ENCODE measurements around the gene KCNE5.
"Not testable (repeated sequence)": the region's sequence is repeated elsewhere in the genome, so short reads cannot be mapped to it uniquely, and the experiment has no call there.

KCNE5 gene

GRCh38 chrX:109601486-109601885 is 23.5 kb downstream of the KCNE5 start:
- no peak for DNase-seq (ENCODE audit: low spot score)

GRCh38 chrX:109600237-109600651 is 24.7 kb downstream of the KCNE5 start:
- no peak for DNase-seq (ENCODE audit: low spot score)

- no peak for DNase-seq (ENCODE audit: low spot score)
Observed at GRCh38 chrX:109596015-109596414, 29.0 kb downstream of the KCNE5 start.

GRCh38 chrX:109590176-109590575 is 34.8 kb downstream of the KCNE5 start:
- no peak for DNase-seq (ENCODE audit: low spot score)

GRCh38 chrX:109585488-109585887 is 39.5 kb downstream of the KCNE5 start:
- no peak for DNase-seq (ENCODE audit: low spot score)

GRCh38 chrX:109578916-109579315 is 46.1 kb downstream of the KCNE5 start:
- DNase-seq (ENCODE audit: low spot score) = no peak

- no peak for DNase-seq (ENCODE audit: low spot score)
Observed at GRCh38 chrX:109577055-109577454, 47.9 kb downstream of the KCNE5 start.

GRCh38 chrX:109576083-109576482 is 48.9 kb downstream of the KCNE5 start:
- DNase-seq (ENCODE audit: low spot score) = not testable (repeated sequence)
